ENCODE results near the gene CYP1A2.
"Not testable (repeated sequence)": the region's sequence is repeated elsewhere in the genome, so short reads cannot be mapped to it uniquely, and the experiment has no call there.

Gene CYP1A2

DNA sequence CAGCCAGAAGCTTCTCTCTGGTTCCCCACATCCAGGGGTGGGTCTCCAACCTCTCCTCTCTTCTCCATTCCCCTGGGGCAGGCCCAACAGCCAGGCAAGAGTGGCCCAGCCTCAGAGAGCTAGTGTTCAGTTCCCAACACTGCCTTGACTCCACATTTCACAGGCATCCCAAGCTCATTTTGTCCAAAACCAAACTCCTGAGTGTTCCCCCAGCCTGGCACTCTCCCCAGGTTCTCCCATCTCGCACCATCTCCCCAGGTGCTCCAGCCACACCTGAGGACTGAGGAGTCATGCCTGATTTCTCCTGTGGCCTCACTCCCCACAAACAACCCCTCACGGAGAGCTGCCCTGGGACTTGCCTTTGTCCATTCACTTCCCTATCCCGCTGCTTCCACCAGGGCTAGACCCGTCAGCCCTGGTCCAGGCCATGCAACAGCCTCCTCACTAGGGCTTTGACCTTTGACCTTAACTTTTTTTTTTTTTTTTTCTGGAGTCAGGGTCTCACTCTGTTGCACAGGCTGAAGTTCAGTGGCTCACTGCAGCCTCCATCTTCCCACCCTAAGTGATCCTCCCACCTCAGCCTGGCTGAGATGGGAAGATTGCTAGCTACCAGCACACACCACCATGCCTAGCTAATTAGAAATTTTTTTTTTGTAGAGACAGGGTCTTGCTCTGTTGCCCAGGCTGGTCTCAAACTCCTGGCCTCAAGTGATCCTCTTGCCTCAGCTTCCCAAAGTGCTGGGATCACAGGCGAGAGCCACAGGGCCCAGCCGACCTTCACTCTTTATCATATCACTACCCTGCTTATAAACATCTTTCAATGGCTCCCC is 29.3 kb downstream of the CYP1A2 start:
- DNase-seq (ENCODE audit: low read depth) = no peak

DNA sequence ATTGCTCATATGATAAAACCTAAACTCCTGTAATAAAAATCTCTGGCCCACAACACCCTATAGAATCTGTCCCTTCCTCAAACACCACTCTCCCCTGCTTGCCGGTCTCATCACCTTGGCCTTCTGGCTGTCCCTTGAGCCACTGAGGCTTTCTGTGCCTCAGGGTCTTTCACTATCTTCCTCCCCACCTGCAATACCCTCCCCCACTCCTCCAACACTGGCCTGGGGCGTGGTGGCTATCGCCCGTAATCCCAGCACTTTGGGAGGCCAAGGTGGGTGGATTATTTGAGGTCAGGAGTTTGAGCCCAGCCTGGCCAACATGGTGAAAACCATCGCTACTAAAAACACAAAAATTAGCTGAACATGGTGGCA is 29.9 kb downstream of the CYP1A2 start:
- no peak for DNase-seq (ENCODE audit: low read depth)

DNA sequence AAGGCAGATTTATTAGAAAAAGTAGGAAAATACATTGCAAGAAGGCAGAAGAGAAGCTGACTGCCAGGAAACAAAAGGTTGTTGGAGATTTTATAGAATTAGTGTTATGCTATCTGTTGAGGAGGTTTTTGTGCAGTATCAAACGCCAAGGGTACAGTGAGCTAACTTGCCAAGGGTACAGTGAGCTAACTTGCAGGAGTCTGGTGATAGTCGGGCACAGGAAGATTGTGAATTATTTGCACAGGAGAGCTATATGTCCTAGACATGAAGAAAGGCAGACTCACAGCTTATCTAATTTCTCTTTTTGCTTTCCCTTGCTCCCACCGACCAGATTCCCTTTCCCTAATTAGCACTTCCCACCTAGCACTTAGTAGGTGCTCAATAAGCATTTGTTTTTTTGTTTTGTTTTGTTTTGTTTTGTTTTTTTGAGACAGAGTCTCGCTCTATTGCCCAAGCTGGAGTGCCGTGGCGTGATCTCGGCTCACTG is 30.6 kb downstream of the CYP1A2 start:
- DNase-seq (ENCODE audit: low read depth) = no peak

DNA sequence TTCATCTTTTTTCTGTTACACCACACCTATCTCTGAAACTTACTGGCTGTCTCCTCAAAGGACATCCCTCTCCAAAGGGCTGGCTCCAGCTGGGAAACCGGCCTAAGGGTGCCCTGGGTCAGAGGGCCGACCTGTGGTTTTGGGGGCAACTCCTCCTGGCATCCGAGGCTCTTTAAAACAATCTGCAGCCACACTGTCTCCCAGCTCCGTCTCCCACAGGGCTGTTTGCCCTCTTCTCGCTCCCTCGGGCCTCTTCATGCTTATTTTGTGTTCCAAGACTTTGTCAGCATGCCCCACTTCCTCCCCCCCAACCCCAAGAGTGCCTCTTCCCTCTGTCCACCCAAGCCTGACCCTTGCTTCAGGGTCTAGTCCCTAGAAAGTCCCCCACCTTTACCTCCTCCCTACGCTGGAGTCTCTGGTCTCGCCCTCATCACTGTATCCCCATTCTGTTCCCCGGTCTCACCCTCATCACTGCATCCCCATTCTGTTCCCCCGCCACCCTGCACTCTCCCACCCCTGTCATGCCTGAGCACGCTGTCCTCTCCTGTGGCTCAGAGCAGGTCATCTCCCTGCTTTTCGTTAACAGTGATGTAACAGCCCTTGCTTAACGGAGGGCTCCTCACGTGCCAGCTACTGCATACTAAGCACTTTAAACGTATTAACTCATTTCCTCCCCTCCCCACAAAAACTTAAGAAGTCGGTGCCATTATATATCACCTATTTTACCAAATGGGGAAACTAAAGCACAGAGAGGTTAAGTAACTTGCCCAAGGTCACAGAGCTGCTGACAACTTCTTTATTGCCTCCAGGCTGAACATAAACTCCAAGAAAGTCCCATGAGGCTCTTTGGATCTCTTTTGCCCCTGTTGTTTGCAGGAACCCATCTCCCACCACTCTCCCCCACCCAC is 32.1 kb downstream of the CYP1A2 start:
- no peak for DNase-seq (ENCODE audit: low read depth)

DNA sequence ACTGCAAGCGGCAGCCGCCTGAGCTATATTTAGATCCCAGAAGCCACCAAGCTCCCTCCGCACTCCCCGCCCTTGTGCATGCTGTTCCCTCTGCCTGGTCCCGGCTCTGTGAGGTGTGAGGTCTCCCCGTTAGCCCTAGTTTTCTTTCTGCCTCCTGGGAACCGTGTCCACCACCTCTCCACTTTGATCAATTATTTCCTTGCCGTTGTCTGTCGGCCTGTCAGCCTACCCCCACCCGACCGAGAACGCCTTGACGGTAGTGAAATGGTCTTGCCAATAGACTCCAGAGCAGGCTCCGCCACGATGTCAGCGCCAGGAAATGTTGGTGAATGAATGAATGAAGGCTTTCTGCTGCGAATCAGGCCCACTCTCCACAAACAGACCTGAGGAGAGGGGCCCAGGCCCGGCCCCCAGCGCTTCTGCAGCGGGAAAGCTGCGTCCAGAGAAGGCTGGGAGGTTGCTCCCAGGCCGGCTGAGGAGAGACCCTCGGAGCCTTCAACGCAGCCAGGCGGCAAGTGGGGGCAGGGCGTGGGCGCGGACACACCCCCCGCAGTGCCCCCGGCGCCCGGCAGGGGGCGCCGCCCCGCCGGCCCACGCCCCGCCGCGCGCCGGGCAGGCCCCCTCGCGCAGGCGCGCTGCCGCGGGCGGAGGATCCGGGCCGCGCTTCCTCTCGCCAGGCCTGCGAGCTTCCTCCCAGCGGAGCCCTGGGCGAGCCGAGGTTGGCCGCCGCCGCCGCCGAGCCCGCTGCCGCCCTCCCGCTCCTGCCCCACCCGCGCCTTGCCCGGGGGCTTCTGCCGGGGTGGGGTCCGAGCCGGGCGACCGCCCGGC is 33.0 kb downstream of the CYP1A2 start, which contains the start of gene CSK:
Gene CSK (plus strand): TSS at position 650 of the 828 bp plus-strand sequence. CDS start 16,218 bp downstream, outside the sequence.
- DNase-seq (ENCODE audit: low read depth) = peak; percentile 70

DNA sequence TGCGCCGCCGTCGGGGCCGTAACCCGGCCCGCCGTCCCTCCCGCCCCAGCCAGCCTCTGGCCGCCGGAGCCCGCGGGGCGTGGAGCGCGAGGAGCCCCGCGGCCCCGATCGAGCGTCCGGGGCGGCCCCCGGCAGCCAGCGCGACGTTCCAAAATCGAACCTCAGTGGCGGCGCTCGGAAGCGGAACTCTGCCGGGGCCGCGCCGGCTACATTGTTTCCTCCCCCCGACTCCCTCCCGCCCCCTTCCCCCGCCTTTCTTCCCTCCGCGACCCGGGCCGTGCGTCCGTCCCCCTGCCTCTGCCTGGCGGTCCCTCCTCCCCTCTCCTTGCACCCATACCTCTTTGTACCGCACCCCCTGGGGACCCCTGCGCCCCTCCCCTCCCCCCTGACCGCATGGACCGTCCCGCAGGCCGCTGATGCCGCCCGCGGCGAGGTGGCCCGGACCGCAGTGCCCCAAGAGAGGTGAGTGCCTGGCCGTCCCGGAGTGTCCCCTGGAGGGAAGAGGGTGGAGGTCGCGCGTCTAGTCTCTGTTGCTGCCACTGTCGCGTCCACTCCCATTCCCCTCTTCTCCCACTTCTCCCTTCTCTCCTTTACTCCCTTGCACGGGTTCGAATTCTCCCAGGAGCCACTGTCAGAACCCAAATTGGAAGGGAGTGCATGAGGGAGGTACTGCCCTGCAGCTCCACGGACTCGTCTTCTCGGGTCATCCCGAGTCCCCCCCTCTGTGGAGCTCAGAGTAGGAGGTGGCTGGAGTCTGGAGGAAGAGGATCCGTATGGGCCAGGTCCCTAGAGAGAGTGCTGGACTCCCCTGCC is 33.8 kb downstream of the CYP1A2 start:
- DNase-seq (ENCODE audit: low read depth) = peak; percentile 61

DNA sequence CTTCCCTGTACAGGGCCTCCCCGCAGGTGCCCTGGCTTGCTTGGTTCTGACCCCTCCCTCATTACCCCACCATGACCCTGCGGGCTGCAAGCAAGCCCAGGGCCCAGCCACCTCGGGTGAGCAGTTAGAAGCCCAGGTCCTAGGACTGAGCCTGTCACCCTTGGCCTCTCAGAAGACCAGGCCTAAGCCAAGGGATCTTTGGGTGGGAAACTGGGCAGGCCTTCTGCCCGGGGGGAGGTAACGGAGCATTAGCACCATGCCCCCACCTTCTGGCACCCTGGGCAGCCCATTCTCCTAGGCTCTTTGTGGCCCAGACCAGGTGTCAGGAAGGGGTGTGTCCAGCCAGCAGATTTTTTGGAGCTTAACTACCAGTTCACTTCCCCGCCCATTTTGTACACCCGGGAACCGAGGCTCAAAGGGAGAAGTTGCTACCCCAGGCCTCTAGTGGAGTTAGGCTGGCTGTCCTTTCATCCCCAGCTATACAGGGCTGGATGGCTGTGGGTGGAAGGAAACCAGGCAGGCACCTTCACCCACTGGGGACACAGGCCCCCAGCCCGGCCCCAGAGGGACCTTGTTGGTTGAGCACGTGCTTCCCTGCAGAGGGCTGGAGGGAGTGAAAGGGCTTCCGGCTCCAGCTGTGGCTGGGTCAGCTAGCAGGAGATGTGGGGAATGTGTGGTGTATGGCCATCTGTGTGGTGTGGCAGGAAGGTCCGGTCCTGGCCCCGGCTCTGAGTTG is 34.6 kb downstream of the CYP1A2 start:
- no peak for DNase-seq (ENCODE audit: low read depth)

DNA sequence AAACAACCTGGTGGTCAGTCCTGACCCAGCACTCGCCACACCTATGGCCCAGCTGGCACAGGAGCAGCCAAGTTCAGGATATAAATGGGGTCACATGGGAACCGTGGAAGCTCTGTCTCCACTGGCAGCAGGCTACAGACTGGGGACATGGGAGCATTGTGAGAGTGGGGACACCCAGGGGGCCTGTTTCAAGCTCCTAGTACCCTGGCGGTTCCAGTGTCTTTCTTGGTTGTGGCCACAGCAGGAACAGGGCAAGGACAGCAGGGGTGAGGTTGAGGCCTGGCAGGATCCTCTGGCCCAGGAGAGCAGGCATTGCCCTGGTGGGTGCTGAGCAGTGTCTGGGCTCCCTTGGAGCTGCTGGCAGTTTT is 35.1 kb downstream of the CYP1A2 start:
- DNase-seq (ENCODE audit: low read depth) = no peak

DNA sequence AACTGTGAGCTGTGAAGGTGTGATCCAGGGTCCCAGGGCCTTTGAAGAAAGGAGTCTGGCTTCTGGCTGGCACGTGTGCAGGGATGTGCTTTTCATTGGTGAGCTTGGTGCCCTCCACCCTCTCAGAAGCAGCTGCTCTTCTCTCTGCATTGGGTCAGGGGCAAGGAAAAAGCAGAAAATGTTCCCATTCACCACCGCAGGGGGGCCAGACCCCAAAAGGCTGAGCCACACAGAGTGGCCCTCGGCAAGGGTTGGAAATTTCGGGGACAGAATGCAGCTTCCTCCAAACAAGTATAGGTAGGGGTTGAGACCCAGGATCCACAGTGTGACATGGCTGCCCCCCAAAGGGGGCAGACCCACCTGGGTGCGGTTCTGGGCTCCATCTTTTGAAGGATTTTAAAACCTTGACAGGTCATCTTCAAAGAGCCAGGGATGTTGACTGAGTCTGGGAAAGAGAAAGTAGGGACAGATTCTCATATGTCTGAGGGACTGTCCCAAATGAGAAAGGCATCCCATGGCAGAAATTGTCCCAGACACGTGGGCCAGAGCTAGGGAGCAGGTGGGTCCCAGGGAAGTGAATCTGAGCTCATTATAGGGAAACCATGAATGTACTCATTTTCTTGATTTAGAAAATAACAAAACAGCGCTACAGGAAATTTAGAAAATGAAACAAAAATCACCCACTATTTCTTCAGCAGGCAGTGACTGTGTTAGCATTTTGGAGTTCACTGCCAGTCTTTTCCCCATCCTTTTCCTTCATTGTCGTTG is 36.0 kb downstream of the CYP1A2 start:
- no peak for DNase-seq (ENCODE audit: low read depth)

DNA sequence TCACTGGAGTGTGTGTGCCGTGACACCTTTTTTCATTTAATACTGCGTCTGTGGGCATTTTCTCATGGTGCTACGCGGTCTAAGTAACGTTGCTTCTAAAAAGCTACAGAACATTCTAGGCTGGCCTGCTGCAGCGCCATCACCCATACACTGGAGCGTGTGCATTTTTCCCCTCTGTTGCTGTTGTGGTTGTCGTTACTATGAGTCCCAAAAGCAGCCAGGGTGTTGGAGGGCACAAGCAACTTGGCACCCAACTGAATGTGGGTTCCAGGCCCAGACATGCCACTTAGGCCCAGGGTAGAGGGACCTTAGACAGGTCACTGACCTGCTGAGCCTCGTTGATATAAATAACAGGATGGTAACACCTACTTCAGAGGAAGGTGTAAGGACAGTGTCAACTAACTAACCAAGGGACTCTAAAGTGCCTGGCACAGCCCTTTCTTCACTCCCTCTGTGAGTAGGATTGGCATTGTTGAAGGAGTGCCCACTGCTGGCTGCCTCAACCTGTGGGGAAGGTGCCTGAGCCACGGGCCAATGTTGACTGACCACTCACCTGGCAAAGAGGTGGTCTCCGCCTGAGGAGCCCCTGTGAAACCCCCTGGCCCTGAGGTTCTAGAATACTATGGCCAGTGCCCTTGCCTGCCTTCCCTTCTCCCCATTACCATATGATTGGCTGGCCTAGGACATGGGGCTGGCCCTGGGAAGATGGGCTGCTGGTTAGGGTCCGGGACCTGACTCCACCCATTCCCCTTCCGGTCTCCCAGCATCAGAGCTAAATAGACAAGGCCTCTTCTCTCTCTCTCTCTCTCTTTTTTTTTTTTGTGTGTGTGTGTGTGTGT is 36.8 kb downstream of the CYP1A2 start:
- DNase-seq (ENCODE audit: low read depth) = no peak

DNA sequence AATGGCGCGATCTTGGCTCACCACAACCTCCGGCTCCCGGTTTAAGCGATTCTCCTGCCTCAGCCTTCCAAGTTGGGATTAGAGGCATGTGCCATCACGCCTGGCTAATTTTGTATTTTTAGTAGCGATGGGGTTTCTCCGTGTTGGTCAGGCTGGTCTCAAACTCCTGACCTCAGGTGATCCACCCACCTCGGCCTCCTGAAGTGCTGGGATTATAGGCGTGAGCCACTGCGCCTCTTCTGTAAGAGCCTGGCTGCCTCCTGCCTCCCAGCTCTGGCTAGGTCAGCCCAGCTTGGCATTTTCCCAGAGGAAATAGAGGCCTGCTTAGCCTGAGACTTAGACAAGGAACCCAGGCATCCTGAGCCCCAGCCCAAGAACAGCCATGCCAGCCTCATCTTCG is 37.4 kb downstream of the CYP1A2 start:
- DNase-seq (ENCODE audit: low read depth) = not testable (repeated sequence)

DNA sequence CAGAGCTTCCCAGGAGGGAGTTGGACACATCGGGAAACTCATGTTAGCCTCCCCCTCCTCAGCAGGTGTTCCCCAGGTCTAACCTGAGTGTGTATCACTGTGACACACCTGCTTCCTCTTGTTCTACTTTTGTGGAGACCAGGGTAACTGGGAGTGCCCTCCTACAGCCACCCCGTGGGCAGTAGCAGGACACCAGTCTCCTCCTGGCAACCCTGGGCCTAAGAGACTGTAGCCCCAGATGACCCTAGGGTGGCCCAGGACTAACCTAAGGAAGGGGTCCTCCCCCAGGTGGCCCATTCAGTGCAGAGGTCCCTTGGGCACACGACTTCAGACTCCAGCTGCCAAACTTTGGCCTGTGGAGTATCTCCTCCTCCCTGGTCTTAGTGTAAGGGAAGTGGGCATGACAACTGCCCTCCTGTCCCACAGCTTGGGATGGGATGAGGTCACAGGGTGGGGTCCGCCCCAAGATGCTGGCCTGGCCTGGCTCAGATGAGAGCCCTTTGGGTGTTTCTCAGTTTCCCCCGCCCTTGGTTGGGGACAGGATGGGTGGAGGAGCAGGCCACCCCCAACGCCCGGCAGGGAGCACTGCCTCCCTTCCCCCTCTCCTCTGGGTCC is 38.0 kb downstream of the CYP1A2 start:
- DNase-seq (ENCODE audit: low read depth) = no peak

DNA sequence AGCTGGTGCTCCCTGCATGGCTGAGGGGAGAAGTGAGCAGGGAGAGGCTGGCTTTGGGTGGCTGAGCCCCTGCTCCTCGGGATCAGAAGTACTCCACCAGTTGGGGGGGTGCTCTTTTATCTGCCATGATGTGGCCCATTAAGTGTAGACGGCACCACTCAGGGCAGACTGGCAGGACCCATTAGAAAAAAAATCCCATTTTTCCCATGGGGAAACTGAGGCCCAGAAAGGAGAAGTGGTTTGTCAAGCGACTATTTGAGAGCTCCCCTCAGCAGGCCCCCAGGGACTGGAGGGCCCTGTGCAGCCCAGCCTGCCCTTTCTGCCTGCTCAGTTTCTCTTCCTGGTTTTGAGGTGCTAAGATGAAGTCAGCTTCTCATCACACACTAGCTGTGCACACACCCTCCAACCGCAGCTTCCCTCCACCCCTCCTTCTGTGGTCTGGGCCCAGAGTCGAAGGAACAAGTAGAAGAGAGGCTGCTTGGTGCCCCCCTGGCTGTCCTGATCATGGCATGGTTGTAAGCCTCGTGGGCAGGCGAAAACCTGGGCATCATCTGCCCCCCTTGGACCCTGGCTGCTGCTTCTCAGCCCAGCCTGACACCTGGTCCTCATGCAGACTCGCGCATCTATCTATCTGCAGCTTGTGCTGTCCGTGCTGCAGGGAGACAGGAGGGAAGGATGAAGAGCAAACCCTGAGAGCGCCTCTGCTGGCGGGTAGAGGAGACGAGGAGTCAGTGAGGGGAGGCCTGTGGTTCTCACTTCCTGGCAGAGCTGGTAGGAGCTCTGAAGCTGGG is 38.8 kb downstream of the CYP1A2 start:
- peak; percentile 76 for DNase-seq (ENCODE audit: low read depth)

DNA sequence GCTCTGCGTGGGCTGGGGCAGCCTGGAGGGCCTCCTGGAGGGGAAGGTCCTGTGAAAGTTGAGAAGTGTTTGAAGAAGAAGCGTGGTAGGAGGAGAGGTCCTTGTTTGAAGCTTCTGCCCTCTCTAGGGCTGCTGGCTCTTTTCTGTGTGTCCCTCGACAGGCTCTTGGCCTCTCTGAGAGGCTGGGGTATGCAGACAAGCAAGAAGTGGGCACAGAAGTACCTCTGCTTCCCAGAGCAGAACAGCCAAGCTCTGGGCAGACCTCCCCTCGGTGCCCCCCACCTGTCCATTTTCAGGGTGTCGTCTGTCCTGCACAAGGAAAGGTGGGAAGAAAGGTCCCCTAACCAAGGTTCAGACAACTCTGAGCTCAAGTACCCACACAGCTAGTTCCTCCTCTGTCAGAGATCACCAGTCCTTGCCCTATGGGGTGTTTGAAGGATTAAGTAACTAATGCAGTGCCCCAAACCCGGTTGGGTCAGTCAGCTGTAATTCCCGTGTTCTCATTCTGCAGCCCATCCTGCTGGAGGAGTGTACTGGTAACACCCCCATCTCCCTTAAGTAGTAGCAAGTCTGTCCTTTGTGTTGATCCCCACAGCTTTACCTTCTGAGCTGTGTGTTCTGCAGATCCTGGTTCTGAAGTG is 39.5 kb downstream of the CYP1A2 start:
- no peak for DNase-seq (ENCODE audit: low read depth)

DNA sequence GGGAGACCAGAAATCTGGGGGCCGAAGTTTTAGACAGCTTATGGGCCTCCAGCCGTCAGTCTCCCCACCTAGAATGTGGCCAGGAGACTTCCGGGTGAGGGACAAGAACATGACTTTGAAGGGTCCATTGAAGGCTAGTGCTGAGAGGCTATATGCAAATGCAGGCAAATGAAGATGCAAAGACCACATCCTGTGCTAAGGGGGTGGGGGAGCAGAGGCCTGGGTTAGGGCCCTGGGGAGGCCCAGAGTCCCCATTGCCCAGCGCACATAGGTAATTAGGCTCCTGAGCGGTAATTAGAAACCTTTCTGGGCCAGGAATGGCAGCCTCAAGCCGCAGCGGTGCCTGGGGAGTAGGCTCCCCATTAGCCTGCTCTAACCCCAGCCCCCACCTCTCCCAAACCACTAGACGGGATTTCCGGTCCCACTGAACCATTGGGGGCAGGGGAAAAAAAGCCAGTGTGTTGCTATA is 40.1 kb downstream of the CYP1A2 start:
- no peak for DNase-seq (ENCODE audit: low read depth)

DNA sequence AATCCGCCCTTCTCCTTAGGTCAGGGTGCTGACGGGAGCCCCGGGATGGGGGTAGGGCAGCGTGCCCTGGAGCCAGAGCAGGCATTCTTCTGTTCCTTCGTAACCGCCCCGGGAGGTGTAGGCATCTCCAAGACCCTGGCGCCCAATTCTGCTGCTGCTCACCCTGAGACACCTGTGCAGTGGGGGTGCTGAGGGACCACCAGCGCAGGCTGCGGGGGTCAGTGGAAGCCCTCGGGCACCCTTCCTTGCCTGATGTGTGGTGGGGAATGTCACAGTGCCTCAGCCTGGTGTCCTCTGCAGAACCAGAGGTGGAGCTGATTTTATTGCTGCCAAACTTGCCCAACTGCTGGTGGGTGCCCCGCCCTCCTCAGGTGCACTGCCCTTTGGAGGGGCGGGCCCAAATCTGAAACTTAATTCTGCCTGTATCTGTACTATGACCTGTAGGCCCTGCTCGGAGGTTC is 40.6 kb downstream of the CYP1A2 start:
- no peak for DNase-seq (ENCODE audit: low read depth)

DNA sequence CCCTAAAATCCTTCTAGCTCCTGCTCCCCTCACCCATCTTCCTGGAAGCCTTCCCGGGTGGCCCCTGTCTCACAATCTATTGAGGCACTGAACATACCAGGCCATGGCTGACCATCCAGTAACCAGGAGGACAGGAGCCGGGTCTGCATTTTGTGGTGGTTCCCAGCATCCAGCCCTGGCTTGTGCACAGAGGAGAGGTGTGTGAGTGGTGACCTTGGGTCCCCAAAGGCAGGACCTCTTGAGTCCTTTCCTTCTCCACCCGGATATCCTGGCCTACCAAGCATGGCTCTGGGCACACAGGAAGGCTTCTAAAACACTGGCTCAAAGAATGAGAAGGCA is 41.1 kb downstream of the CYP1A2 start:
- no peak for DNase-seq (ENCODE audit: low read depth)
